Stimulated activated CD4-positive, alpha-beta T cell treated with anti-CD3 and anti-CD28 coated beads, Interleukin-1b, Interleukin-23, amount 100 ng/mL, for 4 hours (primary cell): ENCODE data around the gene SLC41A2.
A peak's percentile ranks its signal among the peaks of the same experiment; 100 is the strongest.

Experiments
- DNase-seq, 2 donors: peaks; one replicate each; pipeline ENCODE4 v3.0.0-alpha.2; 2020; ENCODE audit warnings: low read depth in 2 of 2

Gene SLC41A2

GRCh38 chr12:104930388-104931326 is 27.4 kb downstream of the SLC41A2 start:
- DNase-seq, result peak; percentile 5 to 9

DNA sequence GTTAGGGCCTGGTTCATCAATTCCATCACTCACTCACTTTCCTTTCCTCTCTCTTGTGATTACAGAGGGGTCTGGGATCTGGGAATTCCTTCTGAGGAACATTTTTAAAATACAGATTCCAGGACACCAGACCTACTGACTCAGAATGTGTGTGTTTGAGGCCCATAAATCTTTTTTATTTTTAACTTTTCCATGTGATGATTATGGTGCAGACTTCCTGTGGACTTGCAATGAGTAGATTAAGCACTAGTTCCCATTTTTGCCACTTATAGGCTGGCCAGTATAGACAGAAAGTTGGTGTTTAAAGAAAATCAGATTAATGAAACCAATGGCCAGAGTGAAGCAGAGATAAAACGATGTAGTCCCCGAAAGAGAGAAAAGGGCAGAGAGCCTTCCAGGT is 28.1 kb downstream of the SLC41A2 start:
- DNase-seq, result no peak

GRCh38 chr12:104929368-104929767 is 28.7 kb downstream of the SLC41A2 start:
- DNase-seq, result no peak

GRCh38 chr12:104928036-104928745 is 29.9 kb downstream of the SLC41A2 start:
- no peak for DNase-seq

DNA sequence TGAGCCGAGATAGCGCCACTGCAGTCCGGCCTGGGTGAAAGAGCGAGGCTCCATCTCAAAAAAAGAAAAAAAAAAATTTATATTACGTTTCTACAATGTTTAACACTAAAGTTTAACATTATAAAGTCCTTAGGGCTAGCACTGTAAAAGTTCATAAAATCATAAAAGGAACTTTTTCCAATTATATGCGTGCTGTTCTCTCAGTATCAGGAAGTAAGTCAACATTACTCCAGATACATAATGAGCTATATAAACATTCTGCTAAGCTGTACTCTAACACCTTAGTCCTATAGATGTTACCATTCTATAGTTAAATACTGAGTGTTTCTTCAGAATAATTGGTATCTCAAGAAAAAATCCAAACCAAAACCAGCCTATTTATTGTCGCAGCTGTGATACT is 32.6 kb downstream of the SLC41A2 start:
- no peak for DNase-seq

DNA sequence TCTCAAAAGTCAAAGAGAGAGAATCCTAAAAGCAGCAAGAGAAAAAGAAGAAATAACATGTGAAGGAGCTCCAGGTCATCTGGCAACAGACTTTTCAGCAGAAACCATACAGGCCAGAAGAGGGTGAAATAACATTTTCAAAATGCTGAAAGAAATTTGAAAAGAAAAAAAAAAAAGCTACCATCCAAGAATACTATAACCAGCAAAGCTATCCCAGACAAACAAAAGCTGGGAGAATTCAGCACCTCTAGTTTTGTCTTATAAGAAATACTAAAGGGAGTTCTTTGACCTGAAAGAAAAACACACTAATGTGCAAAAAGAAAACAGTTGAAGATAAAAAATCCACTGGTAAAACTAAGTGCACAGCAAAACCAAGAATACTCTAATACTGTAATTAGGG is 36.8 kb downstream of the SLC41A2 start:
- no peak for DNase-seq

GRCh38 chr12:104911942-104912341 is 46.1 kb downstream of the SLC41A2 start:
- no peak for DNase-seq

DNA sequence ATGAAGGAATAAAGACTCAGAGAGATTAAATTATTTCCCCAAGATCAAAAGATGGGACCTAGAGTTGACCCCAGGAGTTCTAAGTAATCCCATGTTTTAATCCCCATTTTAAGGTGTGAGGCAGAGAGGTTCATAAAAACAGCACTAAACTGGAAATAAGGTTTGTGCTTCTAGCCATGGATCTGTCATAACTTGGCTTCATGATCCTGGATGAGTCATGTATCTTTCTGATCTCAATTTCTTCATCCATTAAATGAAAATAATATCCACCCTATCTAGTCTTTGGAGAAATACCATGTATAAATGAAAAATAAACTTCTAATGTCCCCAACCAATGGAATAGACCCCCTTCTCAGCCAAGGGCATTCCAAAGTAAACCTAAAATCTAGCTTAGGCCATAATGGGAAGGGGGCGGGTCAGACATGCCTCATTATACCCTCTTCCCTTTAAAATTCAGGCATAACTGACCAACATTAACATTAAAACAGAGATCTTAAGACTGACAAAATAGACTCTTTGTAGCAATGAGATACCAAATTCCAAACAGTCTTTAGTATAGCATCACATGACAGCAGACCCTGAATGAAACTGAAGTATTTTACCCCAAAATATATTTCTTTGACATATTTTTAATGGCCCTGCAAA is 47.8 kb downstream of the SLC41A2 start:
- DNase-seq, result no peak

GRCh38 chr12:104909761-104910160 is 48.3 kb downstream of the SLC41A2 start:
- DNase-seq, result no peak
